Bronchial smooth muscle cell (primary cell): Measurements from ENCODE around the gene RIOK1. TPM values are rescaled to one million over a fixed set of nuclear protein-coding genes. Genes with fewer than 3 reads are reported as not detected.

Experiments
- total RNA-seq: library from RNA; depleted of rRNA; stranded (reverse); fragments of >200 nt; gene quantifications from 2 replicates; pipeline ENCODE4 v1.2.1, GENCODE V29; 2014

Gene RIOK1
- total RNA-seq = 17.2 and 20.3 TPM in 2 replicates

GRCh38 chr6:7389451-7390225, at the start of gene RIOK1, which contains the start of gene CAGE1:
TSS of gene RIOK1 (plus strand) at chr6:7389808. CDS start at chr6:7390003, 195 bp downstream.
TSS of gene CAGE1 (minus strand) at chr6:7389742. CDS start at chr6:7387173, 2,569 bp downstream.

Other genes with a start within 250 kb of the RIOK1 start
- gene SSR1, start 76.6 kb upstream of the RIOK1 start, total RNA-seq = 35.9 and 71.7 TPM in 2 replicates
- under 0.01 and 0.09 TPM in 2 replicates for gene CAGE1, start 66 bp upstream of the RIOK1 start, total RNA-seq
- 0.16 and 0.86 TPM in 2 replicates for gene DSP, start 151.9 kb downstream of the RIOK1 start, total RNA-seq
- 10.9 and 19.7 TPM in 2 replicates for gene SNRNP48, start 200.4 kb downstream of the RIOK1 start, total RNA-seq